ENCODE results near the gene BRF1.

BRF1 gene

DNA sequence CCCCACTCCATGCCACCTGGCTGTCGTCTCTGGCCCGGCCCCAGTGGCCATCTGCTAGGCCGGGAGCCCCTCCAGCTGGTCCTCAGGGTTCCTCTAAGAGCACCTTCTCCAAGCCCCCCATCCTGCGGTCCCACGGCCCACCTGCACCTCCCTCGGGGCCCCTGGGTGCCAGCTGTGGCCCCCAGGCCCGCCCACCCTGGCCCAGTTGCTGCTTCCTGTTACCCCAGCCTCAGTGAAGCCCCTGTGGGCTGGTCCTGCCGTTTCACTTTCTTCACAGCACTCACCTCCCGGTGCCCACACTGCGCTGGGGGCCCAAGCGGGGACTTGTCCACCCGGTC, 92.1 kb downstream of the BRF1 start:
- no peak for DNase-seq (ENCODE audit: low spot score)
- TF ChIP-seq, protein P1, sequence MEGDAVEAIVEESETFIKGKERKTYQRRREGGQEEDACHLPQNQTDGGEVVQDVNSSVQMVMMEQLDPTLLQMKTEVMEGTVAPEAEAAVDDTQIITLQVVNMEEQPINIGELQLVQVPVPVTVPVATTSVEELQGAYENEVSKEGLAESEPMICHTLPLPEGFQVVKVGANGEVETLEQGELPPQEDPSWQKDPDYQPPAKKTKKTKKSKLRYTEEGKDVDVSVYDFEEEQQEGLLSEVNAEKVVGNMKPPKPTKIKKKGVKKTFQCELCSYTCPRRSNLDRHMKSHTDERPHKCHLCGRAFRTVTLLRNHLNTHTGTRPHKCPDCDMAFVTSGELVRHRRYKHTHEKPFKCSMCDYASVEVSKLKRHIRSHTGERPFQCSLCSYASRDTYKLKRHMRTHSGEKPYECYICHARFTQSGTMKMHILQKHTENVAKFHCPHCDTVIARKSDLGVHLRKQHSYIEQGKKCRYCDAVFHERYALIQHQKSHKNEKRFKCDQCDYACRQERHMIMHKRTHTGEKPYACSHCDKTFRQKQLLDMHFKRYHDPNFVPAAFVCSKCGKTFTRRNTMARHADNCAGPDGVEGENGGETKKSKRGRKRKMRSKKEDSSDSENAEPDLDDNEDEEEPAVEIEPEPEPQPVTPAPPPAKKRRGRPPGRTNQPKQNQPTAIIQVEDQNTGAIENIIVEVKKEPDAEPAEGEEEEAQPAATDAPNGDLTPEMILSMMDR (IDR thresholded peaks at IDR 0.05; ENCODE audit: extremely low read depth, missing control alignments), result no peak

DNA sequence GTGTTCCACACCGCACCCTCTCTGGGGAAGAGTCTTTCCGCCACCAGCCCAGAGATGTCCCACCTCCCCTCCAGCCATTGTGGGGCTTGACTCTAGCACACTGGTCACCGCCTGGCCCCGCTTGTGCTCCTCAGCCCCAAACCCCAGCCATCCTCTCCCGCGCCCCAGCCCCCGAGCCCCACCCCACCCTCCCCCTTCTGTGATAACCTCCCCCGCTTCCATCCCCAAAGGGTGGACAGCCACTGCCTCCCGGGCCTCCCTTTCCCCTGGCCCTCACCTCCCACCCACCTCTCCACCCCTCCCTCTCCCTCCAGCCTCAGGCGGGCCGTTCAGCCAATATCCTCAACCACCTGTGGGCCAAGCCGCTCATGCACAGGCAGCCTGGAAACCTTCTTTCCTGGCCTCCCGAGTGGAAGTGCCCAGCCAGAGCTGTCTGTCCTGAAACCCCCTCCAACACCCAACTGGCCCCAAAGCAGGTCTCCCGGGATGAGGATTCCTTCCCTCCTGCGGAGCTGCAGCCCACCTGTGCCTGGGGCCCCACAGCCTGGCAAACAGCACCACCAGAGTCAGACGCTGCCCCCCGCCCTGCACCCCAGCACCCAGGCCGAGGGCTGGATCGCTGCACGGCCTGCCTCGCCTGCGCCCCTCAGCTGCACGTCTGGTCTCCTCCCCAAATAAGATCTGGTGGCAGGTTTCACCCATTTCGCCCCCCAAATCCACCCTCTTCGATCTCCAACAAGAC, 92.6 kb downstream of the BRF1 start:
- TF ChIP-seq, protein P1 (IDR thresholded peaks at IDR 0.05; ENCODE audit: extremely low read depth, missing control alignments), result no peak
- DNase-seq (ENCODE audit: low spot score), result no peak

DNA sequence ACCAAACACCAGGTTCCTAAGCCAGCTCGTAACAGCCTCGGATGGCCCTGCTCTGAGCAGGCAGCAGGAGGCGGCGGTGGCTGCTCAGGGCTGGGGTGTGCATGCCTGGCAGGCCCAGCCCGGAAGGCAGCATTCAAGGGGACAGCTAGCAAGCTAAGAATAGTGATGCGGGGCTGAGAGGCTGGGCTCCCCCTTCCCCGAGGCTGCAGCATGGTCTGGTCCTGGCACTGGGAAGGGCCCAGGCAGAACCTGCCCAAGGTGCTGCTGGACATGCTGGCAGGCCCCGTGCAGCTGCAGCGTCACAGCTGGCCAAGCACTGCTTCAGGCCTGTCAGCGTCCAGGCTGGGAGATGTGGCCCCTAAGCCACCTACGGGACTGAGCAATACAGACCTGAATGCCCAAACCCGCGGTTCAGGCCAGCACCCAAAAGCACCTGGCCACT, 93.3 kb downstream of the BRF1 start:
- DNase-seq (ENCODE audit: low spot score), result no peak
- TF ChIP-seq, protein P1 (IDR thresholded peaks at IDR 0.05; ENCODE audit: extremely low read depth, missing control alignments), result no peak

DNA sequence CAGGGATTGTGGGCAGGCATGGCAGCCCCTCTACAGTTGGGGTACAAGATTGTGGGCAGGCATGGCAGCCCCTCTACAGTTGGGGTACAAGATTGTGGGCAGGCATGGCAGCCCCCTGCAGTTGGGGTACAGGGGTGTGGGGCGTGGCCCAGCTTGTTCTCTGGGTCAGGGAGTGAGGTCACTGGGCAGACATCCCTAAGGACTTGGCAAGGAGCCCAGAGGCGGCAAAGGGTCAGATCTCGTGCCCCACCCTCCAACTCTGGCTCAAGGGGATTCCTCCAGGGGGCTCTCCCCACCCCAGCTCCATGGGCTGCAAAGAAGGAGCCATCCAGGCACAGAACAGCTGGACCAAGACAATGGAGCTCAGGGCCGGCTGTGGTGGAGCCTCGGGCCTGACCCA, 93.9 kb downstream of the BRF1 start:
- TF ChIP-seq, protein P1 (IDR thresholded peaks at IDR 0.05; ENCODE audit: extremely low read depth, missing control alignments), result no peak
- DNase-seq (ENCODE audit: low spot score), result no peak

DNA sequence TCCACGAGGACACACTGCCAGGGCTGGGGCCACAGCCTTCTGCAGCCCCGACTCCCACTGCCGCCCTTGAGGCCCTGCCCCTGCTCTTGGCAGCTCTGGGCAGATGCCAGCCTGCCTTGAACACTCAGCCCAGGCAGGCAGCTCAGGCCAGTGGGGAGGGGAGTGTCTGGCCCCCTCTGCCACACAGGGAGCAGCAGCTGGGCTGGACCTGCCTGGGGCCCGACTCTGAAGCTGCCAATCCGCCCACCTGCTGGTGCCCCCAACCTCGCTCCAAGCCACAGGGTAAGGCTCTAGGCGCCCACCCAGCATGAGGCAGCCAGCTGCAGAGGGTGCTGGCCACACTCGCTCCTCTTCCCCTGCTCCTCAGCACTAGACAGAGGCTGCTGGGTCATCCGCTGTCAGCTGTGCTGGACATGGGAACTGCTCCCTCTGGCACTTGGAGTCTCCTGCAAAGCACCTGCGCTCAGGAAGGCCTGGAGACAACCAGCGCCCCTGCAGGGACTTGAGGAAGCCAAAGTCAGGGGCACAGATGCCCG, 95.1 kb downstream of the BRF1 start:
- DNase-seq (ENCODE audit: low spot score), result no peak
- TF ChIP-seq, protein P1 (IDR thresholded peaks at IDR 0.05; ENCODE audit: extremely low read depth, missing control alignments), result no peak

DNA sequence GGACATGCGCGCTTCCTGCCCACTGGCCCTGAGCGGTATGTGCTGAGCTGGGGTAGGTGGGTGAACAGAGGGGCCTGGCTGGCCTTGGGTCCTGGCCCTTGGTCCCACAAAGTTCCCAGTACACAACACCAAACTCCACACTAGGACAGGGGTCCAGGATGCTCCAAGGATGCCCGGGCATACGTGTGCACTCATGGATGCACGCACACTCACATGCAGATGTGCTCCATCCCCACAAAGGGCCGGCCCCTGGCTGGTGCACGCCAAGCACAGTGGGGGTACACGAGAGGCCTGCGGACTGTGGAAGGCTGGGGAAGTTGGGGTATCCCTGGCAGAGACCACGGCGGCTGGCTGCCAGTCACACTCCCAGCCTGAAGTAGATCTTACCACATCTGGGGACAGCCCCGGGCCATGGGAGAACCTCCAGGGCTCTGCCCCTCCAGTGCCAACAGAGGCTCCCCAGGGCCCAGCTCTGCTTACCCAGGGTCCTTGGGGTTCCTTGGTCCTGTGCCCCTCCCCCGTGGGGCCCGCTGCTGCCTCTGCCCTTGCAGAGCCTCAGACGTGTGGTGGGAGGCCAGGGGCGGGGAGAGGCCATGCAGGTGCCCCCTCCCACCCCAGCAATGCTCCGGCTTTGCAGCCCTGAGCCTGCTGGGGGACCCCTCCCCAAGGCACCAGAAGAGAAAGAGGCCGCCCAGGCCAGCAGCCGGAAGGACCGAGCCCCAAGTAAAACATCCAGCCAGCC, 95.7 kb downstream of the BRF1 start:
- TF ChIP-seq, protein P1 (IDR thresholded peaks at IDR 0.05; ENCODE audit: extremely low read depth, missing control alignments), result no peak
- DNase-seq (ENCODE audit: low spot score), result no peak
